HG02588 (cell line): ENCODE results near the gene KISS1.
"Not testable (repeated sequence)": the region's sequence is repeated elsewhere in the genome, so short reads cannot be mapped to it uniquely, and the experiment has no call there.

ENCODE experiments used
- ATAC-seq: cut with Tn5 transposase; IDR thresholded peaks from one replicate; pipeline ENCODE4 v1.9.1; 2021; ENCODE audit warnings: mild to moderate bottlenecking, moderate library complexity; ENCODE audit not compliant: unreplicated experiment

The KISS1 gene

GRCh38 chr1:204196068-204196795 lies at the start of gene KISS1:
Gene KISS1, minus strand, starts transcription at chr1:204196491. Its CDS starts 3,615 bp downstream, at chr1:204192876.
- no peak for ATAC-seq

GRCh38 chr1:204242920-204243319 lies 46.6 kb upstream of the KISS1 start:
- no peak for ATAC-seq

DNA sequence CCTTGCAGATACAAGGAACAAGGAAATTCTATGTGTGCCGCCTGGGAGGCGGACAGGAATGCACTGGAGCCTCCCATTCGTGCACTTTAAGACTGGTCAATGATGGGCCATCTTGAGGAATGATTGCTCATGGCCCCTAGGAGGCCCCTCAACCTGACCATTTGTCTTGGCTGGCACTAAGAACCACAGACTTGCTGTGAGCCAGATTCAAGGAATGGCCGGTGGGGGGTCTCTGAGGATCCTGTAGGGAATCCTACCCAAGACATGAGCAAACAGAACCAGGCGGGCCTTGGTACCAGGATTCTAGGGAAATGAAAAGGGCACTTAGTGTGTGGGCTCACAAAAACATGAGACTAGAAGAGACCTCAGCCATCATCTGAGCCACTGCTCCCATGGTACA lies 45.6 kb upstream of the KISS1 start:
- ATAC-seq, result no peak

- no peak for ATAC-seq
These were observed 44.8 kb upstream of the KISS1 start for GRCh38 chr1:204241050-204241449.

DNA sequence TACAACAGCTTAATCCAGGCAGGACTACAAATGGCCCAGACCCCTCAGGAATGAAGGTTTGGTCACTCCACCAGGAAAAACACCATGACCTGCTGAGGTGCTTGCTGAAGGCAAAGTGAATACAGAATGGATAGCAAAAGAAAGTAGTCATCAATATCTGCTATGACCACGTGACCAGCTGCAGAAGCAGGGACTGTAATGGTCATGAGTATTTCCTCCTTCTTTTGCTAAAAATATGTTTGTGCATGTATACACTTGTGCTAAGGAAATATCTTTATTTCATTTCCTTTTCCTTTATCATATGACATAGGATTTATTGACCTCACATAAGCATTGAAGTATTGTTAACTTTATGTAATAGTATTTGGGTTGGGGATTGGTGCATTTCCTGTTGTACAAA lies 43.9 kb upstream of the KISS1 start:
- no peak for ATAC-seq

DNA sequence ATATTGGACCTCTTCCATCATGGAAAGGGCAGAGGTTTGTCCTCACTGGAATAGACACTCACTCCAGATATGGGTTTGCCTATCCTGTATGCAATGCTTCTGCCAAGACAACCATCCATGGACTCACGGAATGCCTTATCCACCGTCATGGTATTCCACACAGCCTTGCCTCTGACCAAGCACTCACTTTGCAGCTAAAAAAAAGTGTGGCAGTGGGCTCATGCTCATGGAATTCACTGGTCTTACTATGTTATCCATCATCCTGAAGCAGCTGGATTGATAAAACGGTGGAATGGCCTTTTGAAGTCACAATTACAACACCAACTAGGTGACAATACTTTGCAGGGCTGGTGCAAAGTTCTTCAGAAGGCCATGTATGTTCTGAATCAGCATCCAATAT lies 43.1 kb upstream of the KISS1 start:
- not testable (repeated sequence) for ATAC-seq

DNA sequence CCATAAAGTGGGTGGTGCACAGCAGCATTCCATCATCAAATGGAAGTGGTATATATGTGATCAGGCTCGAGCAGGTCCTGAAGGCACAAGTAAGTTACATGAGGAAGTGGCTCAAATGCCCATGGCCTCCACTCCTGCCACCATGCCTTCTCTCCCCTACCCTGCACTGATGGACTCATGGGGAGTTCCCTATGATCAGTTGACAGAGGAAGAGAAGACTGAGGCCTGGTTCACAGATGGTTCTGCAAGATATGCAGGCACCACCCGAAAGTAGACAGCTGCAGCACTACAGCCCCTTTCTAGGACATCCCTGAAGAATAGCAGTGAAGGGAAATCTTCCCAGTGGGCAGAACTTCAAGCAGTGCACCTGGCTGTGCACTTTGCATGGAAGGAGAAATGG lies 42.2 kb upstream of the KISS1 start:
- ATAC-seq, result not testable (repeated sequence)

GRCh38 chr1:204237515-204237914 lies 41.2 kb upstream of the KISS1 start:
- ATAC-seq, result not testable (repeated sequence)

- no peak for ATAC-seq
These were observed 36.2 kb upstream of the KISS1 start for GRCh38 chr1:204232526-204232925.

DNA sequence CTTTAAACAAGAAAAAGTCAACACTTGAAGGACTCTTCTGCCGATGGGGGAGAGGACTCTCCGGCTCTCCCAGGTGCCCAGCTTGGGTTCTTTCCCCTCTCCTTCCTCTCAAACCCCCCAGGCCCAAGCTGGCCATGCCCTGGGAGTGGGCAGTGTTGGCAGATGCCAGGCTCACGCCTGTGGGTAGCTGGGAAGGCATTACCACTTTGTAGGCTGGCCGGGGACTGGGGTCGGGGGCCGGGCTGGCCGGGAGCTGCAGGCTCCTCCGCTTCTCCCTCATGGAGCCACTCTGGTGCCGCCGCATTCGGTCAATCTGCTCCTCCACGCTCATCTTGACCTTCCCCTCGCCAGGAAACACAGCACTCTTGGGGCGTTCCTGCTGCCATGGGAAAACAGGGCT lies 33.9 kb upstream of the KISS1 start:
- ATAC-seq, result no peak

- ATAC-seq, result no peak
These were observed 32.6 kb upstream of the KISS1 start for GRCh38 chr1:204228896-204229295.

- no peak for ATAC-seq
These were observed 31.9 kb upstream of the KISS1 start for GRCh38 chr1:204227996-204228785.

GRCh38 chr1:204227351-204227750 lies 31.1 kb upstream of the KISS1 start:
- no peak for ATAC-seq

- ATAC-seq, result no peak
These were observed 29.8 kb upstream of the KISS1 start for GRCh38 chr1:204225841-204226735.

GRCh38 chr1:204224655-204225054 lies 28.4 kb upstream of the KISS1 start:
- no peak for ATAC-seq

DNA sequence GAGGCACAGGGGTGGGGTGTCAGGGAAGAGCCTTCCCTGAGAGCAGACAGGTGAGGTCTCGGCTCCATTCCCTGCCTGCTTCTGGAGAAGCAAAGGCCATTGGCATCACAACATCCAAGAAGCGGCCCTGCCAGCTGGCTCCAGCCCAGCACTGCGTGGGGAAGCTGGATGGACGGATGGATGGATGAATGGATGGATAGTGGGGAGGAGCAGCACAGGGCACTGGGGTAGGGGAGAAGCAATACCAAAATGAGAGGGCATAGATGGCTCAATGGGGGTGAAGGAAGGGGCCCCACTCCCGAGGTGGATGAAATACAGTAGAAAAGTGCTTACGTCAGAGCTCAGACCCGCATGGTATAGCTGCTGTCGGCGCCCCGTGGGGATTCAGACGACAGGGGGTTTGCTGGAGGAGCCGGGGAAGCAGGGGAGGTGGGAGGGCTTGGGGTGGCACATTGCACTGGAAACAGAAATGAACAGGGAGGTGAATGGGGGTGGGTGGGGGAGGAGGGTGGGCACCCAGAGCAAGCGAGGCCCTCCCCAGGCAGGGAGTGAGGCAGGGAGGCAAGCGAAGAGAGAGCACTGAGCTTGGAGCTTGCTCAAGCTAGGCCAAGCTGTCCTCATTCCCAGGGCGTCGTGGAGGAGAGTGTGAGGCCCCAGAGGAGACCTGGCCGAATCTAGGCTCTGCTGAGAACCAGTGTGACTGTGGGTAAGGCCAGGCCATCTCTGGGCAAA lies 27.0 kb upstream of the KISS1 start:
- no peak for ATAC-seq

GRCh38 chr1:204222764-204223055 lies 26.4 kb upstream of the KISS1 start:
- no peak for ATAC-seq

- ATAC-seq, result no peak
These were observed 25.9 kb upstream of the KISS1 start for GRCh38 chr1:204222006-204222763.

DNA sequence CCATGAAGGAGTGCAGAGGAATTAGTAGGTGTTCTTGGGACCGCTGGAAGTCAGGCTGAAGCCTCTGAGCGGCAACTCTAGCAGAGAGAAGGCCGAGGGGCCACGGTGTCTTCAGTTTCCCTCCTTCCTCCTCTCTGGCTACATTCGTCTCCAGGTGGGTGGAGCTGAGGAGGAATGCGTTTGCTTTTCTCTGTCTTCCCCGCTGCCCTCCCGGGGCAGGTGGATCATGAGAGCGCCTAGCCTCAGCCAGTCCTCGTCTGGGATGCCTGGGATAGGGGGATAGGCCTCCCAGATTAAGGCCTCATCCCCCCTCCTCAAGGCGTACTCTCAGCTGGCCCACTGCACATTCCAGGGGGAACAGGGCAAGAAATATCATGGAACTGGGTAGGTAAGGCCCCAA lies 25.0 kb upstream of the KISS1 start:
- no peak for ATAC-seq

- no peak for ATAC-seq
These were observed 23.8 kb upstream of the KISS1 start for GRCh38 chr1:204219971-204220616.
